ENCODE data around the gene SERBP1.
A peak's percentile ranks its signal among the peaks of the same experiment; 100 is the strongest.
"Not testable (repeated sequence)": the region's sequence is repeated elsewhere in the genome, so short reads cannot be mapped to it uniquely, and the experiment has no call there.

The SERBP1 gene

GRCh38 chr1:67430358-67431155 lies at the start of gene SERBP1:
TSS of gene SERBP1 (minus strand) at chr1:67430402. CDS start at chr1:67430300, 102 bp downstream.
- peak; percentile 93 to 95 for DNase-seq

- DNase-seq: no peak
Observed at GRCh38 chr1:67479146-67479891, 49.1 kb upstream of the SERBP1 start.

GRCh38 chr1:67476906-67477305 lies 46.7 kb upstream of the SERBP1 start:
- no peak for DNase-seq

- DNase-seq: no peak
Observed at GRCh38 chr1:67476006-67476482, 45.8 kb upstream of the SERBP1 start.

- no peak for DNase-seq
Observed at GRCh38 chr1:67472056-67472455, 41.9 kb upstream of the SERBP1 start.

- no peak for DNase-seq
Observed at GRCh38 chr1:67469431-67469830, 39.2 kb upstream of the SERBP1 start.

GRCh38 chr1:67468066-67468718 lies 38.0 kb upstream of the SERBP1 start:
- DNase-seq: no peak

GRCh38 chr1:67465375-67465774 lies 35.2 kb upstream of the SERBP1 start:
- no peak for DNase-seq

GRCh38 chr1:67464746-67465145 lies 34.5 kb upstream of the SERBP1 start:
- no peak for DNase-seq

GRCh38 chr1:67464058-67464457 lies 33.9 kb upstream of the SERBP1 start:
- DNase-seq: no peak

GRCh38 chr1:67463298-67463955 lies 33.2 kb upstream of the SERBP1 start:
- DNase-seq: no peak

- no peak for DNase-seq
Observed at GRCh38 chr1:67460676-67461500, 30.7 kb upstream of the SERBP1 start.

GRCh38 chr1:67459068-67459467 lies 28.9 kb upstream of the SERBP1 start:
- no peak for DNase-seq

- DNase-seq: no peak
Observed at GRCh38 chr1:67458663-67459062, 28.5 kb upstream of the SERBP1 start.

GRCh38 chr1:67457247-67457646 lies 27.0 kb upstream of the SERBP1 start:
- no peak for DNase-seq

GRCh38 chr1:67451815-67452214 lies 21.6 kb upstream of the SERBP1 start:
- no peak for DNase-seq

GRCh38 chr1:67451356-67451755 lies 21.2 kb upstream of the SERBP1 start:
- DNase-seq: no peak

GRCh38 chr1:67446893-67447292 lies 16.7 kb upstream of the SERBP1 start:
- DNase-seq: no peak

GRCh38 chr1:67446014-67446413 lies 15.8 kb upstream of the SERBP1 start:
- DNase-seq: not testable (repeated sequence)

GRCh38 chr1:67441739-67442281 lies 11.6 kb upstream of the SERBP1 start:
- DNase-seq: no peak

GRCh38 chr1:67441183-67441582 lies 11.0 kb upstream of the SERBP1 start:
- DNase-seq: peak; percentile 62 to 67

GRCh38 chr1:67440339-67440738 lies 10.1 kb upstream of the SERBP1 start:
- no peak for DNase-seq

All from activated CD4-positive, alpha-beta T cell treated with anti-CD3 and anti-CD28 coated beads, Interleukin-2, amount 50 U/mL, for 4 hours (primary cell).